Activated CD8-positive, alpha-beta memory T cell treated with anti-CD3 and anti-CD28 coated beads for 4 hours (primary cell): ENCODE results near the gene NOLC1.
"Not testable (repeated sequence)": the region's sequence is repeated elsewhere in the genome, so short reads cannot be mapped to it uniquely, and the experiment has no call there.

Experiments used
- DNase-seq, 2 donors: peaks; one replicate each; pipeline ENCODE4 v3.0.0-alpha.2; 2020; ENCODE audit warnings: low read depth in 2 of 2

Gene NOLC1

GRCh38 chr10:102153093-102153620, 968 bp downstream of the NOLC1 start:
- DNase-seq, result no peak

DNA sequence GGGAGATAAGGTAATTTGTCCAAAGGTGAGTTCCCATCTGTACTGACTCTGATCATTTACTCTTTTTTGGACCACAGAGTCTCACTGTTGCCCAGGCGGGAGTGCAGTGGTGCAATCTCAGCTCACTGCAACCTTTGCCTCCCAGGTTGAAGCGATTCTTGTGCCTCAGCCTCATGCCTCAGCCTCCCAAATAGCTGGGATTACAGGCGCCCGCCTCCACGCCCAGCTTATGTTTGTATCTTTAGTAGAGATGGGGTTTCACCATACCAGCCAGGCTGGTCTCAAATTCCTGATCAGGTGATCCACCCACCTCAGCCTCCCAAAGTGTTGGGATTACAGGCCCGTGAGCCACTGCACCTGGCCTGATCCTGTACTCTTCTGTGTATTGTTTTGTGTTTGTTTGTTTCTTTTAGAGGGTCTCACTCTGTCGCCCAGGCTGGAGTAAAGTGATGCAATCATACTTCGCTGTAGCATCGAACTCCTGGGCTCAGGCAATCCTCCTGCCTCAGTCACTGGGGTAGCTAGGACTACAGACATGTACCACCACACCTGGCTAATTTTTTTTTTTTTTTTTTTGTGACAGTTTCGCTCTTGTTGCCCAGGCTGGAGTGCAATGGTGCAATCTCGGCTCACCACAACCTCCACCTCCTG, 2.4 kb downstream of the NOLC1 start:
- DNase-seq, result no peak

GRCh38 chr10:102157224-102157623, 5.0 kb downstream of the NOLC1 start:
- DNase-seq, result no peak

GRCh38 chr10:102159051-102159597, 6.9 kb downstream of the NOLC1 start:
- no peak for DNase-seq

DNA sequence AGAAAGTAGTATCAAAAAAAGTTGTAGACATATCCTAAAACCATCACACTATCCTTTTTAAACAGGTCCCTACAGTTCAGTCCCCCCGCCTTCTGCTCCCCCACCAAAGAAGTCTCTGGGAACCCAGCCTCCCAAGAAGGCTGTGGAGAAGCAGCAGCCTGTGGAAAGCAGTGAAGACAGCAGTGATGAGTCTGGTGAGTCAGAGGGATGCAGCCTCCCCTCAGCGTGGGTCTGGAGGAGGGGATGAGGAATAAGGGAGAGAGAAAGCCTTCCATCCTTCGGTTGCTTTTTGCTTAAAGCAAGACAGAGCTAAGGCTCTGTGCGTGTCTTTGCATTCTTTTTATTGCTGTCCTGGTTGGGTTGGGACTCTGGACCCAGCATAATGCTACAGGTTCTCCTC, 7.6 kb downstream of the NOLC1 start:
- DNase-seq, result no peak

GRCh38 chr10:102163342-102163989, 11.3 kb downstream of the NOLC1 start:
- no peak for DNase-seq

GRCh38 chr10:102167861-102168260, 15.7 kb downstream of the NOLC1 start:
- no peak for DNase-seq

DNA sequence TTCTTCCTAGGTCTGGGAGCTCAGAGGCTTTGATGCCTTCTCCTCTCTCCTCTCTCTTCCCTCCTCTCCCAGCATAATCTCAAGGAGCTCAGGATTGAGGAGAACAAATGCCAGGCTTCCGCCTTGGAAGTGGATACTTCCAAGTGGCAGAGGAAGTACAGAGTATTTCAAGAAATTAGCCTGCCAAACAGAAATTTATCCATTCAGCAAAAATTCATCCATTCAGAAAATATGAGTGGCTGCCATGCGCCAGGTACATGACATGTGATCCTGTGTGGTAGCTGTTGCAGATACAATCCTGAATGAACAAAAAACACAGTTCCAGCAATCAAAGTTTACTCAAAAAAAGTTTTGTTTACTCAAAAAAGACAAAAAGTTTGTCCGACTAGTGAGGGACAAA, 18.4 kb downstream of the NOLC1 start:
- DNase-seq, result no peak

DNA sequence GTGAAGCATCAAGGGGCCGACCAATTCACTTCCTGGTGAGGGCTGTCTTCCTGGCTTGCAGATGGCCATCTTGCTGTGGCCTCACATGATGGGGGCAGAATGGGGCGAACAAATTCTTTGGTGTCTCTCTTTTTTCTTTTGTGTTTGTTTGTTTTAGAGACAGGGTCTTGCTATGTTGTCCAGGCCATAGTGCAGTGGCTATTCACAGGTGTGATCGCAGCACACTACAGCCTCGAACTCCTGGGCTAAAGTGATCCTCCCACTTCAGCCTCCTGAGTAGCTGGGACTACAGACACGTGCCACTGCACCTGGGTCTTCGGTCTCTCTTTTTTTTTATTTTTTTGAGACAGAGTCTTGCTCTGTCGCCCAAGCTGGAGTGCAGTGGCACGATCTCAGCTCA, 20.1 kb downstream of the NOLC1 start:
- DNase-seq, result no peak

DNA sequence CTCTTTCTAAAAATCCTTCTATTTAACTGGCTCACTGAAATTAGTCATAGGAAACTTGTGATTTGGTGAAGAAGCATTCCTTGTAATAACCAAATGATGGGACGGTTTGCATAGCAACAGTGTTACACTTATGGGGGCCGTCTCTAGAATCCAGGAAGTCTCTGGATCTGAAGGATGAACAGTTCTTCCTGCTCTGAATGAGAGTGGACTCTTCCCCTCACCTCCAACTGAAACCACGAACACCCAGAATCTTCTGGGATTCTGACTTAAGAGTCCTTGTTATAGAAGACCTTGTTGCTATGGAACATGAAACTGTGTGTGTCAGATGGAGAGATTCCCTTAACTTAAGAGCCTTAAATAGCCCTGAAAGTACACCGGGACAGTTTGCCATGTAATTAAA, 23.2 kb downstream of the NOLC1 start:
- DNase-seq, result no peak

GRCh38 chr10:102184606-102185005, 32.4 kb downstream of the NOLC1 start:
- no peak for DNase-seq

DNA sequence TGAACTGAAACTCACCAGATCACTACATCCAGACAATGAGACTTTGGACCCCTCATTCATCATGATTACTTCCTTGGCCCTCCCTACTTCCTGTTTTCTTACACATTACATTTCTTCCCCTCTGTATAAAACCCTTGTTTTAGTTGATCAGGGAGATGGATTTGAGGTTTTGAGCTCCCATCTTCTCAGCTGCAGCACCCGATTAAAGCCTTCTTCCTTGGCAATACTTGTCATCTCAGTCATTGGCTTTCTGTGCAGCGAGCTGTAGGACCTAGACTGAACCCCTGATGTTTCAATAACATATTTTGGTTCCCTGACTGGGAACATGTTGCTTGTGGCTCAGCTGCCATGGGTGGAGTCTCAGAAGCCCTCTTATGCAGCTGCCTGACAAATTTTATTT, 33.1 kb downstream of the NOLC1 start:
- DNase-seq, result no peak

GRCh38 chr10:102185811-102186527, 33.8 kb downstream of the NOLC1 start:
- no peak for DNase-seq

GRCh38 chr10:102188298-102188940, 36.2 kb downstream of the NOLC1 start:
- no peak for DNase-seq

DNA sequence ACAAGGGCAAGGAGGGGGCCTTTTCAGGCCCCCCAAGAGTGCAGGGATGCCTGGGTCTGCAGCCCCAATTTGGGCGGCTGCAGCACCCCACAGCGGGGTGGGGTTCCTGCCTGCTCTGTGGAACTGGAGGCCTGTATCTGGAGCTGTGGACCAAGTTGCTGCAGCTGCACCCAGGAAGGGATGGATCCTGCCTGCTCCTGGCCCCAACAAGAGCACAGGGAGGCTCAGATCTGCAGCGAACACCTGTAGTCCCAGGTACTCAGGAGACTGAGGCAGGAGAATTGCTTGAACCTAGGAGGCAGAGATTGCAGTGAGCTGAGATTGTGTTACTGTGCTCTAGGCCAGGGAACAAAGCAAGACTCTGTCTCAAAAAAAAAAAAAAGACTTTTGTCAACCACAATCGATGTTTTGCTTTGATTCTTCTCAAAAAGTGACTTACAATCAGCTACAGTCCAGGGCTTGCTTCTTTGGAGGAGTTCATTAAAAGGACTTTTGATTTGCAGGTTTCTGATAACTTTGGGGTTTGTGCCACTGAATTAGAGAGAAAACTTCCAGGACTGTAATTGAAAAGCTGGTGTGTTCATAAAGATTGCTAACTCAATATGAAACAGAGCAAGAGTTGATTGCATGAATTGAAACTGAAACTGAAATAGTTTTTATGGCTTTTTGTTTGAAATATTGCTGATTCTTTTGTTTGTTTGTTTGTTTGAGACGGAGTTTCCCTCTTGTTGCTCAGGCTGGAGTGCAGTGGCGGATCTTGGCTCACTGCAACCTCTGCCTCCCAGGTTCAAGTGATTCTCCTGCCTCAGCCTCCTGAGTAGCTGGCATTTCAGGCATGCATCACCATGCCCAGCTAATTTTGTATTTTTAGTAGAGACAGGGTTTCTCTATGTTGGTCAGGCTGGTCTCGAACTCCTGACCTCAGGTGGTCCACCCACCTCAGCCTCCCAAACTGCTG, 37.0 kb downstream of the NOLC1 start:
- DNase-seq, result not testable (repeated sequence)

- no peak for DNase-seq
These were observed 39.8 kb downstream of the NOLC1 start for GRCh38 chr10:102191956-102192355.

GRCh38 chr10:102195296-102195870, 43.2 kb downstream of the NOLC1 start:
- no peak for DNase-seq

- no peak for DNase-seq
These were observed 44.7 kb downstream of the NOLC1 start for GRCh38 chr10:102196893-102197292.

DNA sequence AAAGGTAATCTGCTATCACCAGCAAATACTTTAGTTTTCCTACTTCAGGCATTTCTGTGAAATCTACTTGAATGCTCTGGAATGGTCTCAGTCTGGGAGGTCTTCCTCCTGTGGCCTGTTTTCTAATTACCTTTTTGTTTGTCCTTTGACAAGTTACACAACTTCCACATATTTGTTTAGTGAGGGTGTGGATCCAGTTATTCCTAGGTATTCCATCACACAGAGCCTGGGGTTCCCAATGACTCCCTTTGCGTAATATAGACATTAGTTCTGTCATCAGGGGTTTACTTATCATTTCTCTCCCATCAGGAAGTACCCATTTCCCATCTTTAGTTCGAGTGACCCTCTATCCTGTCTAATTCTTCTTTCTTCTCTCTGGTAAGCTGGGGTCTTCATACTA, 45.8 kb downstream of the NOLC1 start:
- DNase-seq, result no peak
